IMR-90 (cell line): ENCODE measurements around the gene MCF2L. TPM values are rescaled to one million over a fixed set of nuclear protein-coding genes. Genes with fewer than 3 reads are reported as not detected.

Source experiments
- ATAC-seq: fragments of 200-7000 bp; cut with Tn5 transposase; 2 replicates; pipeline ENCODE4 v1.9.1; 2020; ENCODE audit warnings: low read depth, mild to moderate bottlenecking, moderate library complexity
- BruUV-seq: library from RNA; stranded (reverse); fragments of 400-500 nt; replicated peaks from 2 replicates; lab custom pipeline; 2021; lab: Mats Ljungman, UMichigan
- CTCF ChIA-PET: fragments of 300-600 bp; formaldehyde crosslinking; extraction: SDS; loops from one replicate; lab custom pipeline; 2021; ENCODE audit warnings: antibody characterized with exemption; lab: Yijun Ruan, JAX
- POLR2A ChIA-PET: fragments of 300-600 bp; sonication (Branson Sonifier 250); formaldehyde crosslinking; loops from one replicate; lab custom pipeline; 2022; ENCODE audit warnings: antibody characterized with exemption; ENCODE audit not compliant: unreplicated experiment; lab: Charles Lee
- DNase-seq: peaks from one replicate; pipeline ENCODE4 v3.0.0; 2013
- H2AFZ ChIP-seq: replicated peaks from 2 replicates; pipeline ENCODE3; 2013; ENCODE audit warnings: low read length, mild to moderate bottlenecking; ENCODE audit not compliant: poor library complexity
- H2AK5ac ChIP-seq: 2 replicates; pipeline ENCODE4 v1.6.1; 2013; ENCODE audit warnings: low read depth, low read length, inconsistent platforms
- H2AK9ac ChIP-seq: replicated peaks from 2 replicates; pipeline ENCODE3; 2013; ENCODE audit warnings: mild to moderate bottlenecking, low read depth, low read length, moderate library complexity; ENCODE audit not compliant: poor library complexity
- H2BK120ac ChIP-seq: 2 replicates; pipeline ENCODE4 v1.6.1; 2013; ENCODE audit warnings: low read depth, low read length, inconsistent platforms
- H2BK15ac ChIP-seq: 3 replicates; pipeline ENCODE4 v1.6.1; 2013; ENCODE audit warnings: low read depth, low read length, inconsistent platforms
- H2BK20ac ChIP-seq: 2 replicates; pipeline ENCODE4 v1.6.1; 2013; ENCODE audit warnings: low read depth, mild to moderate bottlenecking, inconsistent platforms, low read length, moderate library complexity
- H2BK5ac ChIP-seq: 2 replicates; pipeline ENCODE4 v1.6.1; 2013; ENCODE audit warnings: mild to moderate bottlenecking, low read depth, low read length, inconsistent platforms; ENCODE audit not compliant: poor library complexity, severe bottlenecking
- H3K14ac ChIP-seq: replicated peaks from 2 replicates; pipeline ENCODE4 v1.6.1; 2013; ENCODE audit warnings: low read depth, low read length, inconsistent platforms
- H3K18ac ChIP-seq: 2 replicates; pipeline ENCODE4 v1.6.1; 2013; ENCODE audit warnings: low read depth, low read length, control low read depth
- H3K23ac ChIP-seq: 2 replicates; pipeline ENCODE4 v1.6.1; 2013; ENCODE audit warnings: low read depth, low read length, inconsistent platforms
- H3K27ac ChIP-seq: 2 replicates; pipeline ENCODE4 v1.5.1; 2013; ENCODE audit warnings: mild to moderate bottlenecking, control low read depth, low read length; ENCODE audit not compliant: insufficient read depth
- H3K27me3 ChIP-seq: 2 replicates; pipeline ENCODE4 v1.6.1; 2013; ENCODE audit warnings: low read length; ENCODE audit not compliant: control insufficient read depth, insufficient read depth
- H3K36me3 ChIP-seq: 2 replicates; pipeline ENCODE4 v1.6.1; 2013; ENCODE audit warnings: low read length, mixed read lengths; ENCODE audit not compliant: control insufficient read depth, insufficient read depth
- H3K4ac ChIP-seq: 2 replicates; pipeline ENCODE4 v1.6.1; 2013; ENCODE audit warnings: low read depth, low read length, inconsistent platforms
- H3K4me1 ChIP-seq: 2 replicates; pipeline ENCODE4 v1.6.1; 2013; ENCODE audit warnings: low read length, mixed read lengths; ENCODE audit not compliant: control insufficient read depth, insufficient read depth
- H3K4me2 ChIP-seq: 2 replicates; pipeline ENCODE4 v1.6.1; 2013; ENCODE audit warnings: low read depth, mild to moderate bottlenecking, control low read depth, low read length, moderate library complexity
- H3K4me3 ChIP-seq: 2 replicates; pipeline ENCODE4 v1.5.1; 2013; ENCODE audit warnings: low read depth, mild to moderate bottlenecking, control low read depth, low read length, moderate library complexity; ENCODE audit not compliant: insufficient read depth
- H3K56ac ChIP-seq: 2 replicates; pipeline ENCODE4 v1.6.1; 2013; ENCODE audit warnings: low read length, inconsistent platforms; ENCODE audit not compliant: insufficient read depth; ENCODE audit errors: extremely low read depth
- H3K79me1 ChIP-seq, 2 experiments: 2 replicates each; pipeline ENCODE4 v1.6.1; 2013; ENCODE audit warnings: low read length in 2 of 2, inconsistent platforms in 1 of 2, low read depth in 1 of 2
- H3K9ac ChIP-seq: 2 replicates; pipeline ENCODE4 v1.6.1; 2013; ENCODE audit warnings: low read depth, low read length, control low read depth
- H3K9me1 ChIP-seq: 2 replicates; pipeline ENCODE4 v1.6.1; 2013; ENCODE audit warnings: low read length, inconsistent platforms; ENCODE audit not compliant: insufficient read depth
- H3K9me3 ChIP-seq: 2 replicates; pipeline ENCODE4 v1.6.1; 2013; ENCODE audit warnings: low read length; ENCODE audit not compliant: control insufficient read depth, insufficient read depth
- H4K20me1 ChIP-seq: 2 replicates; pipeline ENCODE4 v1.6.1; 2013; ENCODE audit warnings: low read length, inconsistent platforms; ENCODE audit not compliant: insufficient read depth
- H4K5ac ChIP-seq: 2 replicates; pipeline ENCODE4 v1.6.1; 2013; ENCODE audit warnings: mild to moderate bottlenecking, low read depth, low read length, control low read depth
- H4K8ac ChIP-seq, 2 experiments: 2 replicates each; pipeline ENCODE4 v1.6.1; 2013; ENCODE audit warnings: low read depth in 2 of 2, low read length in 2 of 2, control low read depth in 1 of 2, inconsistent platforms in 1 of 2
- H4K91ac ChIP-seq: 2 replicates; pipeline ENCODE4 v1.6.1; 2013; ENCODE audit warnings: low read depth, low read length, inconsistent platforms; ENCODE audit not compliant: insufficient read depth
- MXI1 ChIP-seq: IDR thresholded peaks from 2 replicates; pipeline ENCODE4 v1.6.1; 2012; ENCODE audit warnings: low read depth, mild to moderate bottlenecking, low read length, moderate library complexity, borderline replicate concordance
- WGBS, 2 experiments: methylation state at CpG; one replicate each; pipeline versions ENCODE4 v1.1.5 to v1.1.7; 2013; ENCODE audit warnings: missing lambda C conversion rate in 2 of 2; ENCODE audit not compliant: insufficient read length in 1 of 2; ENCODE audit errors: extremely low coverage in 2 of 2; 5-methylcytosine and 5-hydroxymethylcytosine counted together
- dilution Hi-C: fragments of 300-500 bp; cut with HindIII; formaldehyde crosslinking; loops from one replicate; pipeline ENCODE4 v1.14.3; 2018; ENCODE audit warnings: low sequenced_read_pairs; ENCODE audit not compliant: unreplicated experiment
- in situ Hi-C: fragments of 300-500 bp; cut with MboI; formaldehyde crosslinking; loops from 3 replicates; pipeline ENCODE4 v1.14.3; 2019; ENCODE audit warnings: low sequenced_read_pairs, inconsistent platforms, mixed read lengths
- intact Hi-C: fragments of 100-400 bp; cut with micrococcal nuclease; formaldehyde crosslinking; loops from 2 replicates; pipeline ENCODE4 v1.10.0; 2022
- polyA plus RNA-seq, 3 experiments: library from polyadenylated mRNA; depleted of rRNA; stranded (reverse); fragments of >200 nt; gene quantifications; 2 replicates each; pipeline ENCODE4 v1.2.3, GENCODE V29; 2012; ENCODE audit warnings: low replicate concordance in 1 of 3
- total RNA-seq: library from RNA; depleted of rRNA; stranded (reverse); fragments of >200 nt; gene quantifications from 2 replicates; pipeline ENCODE4 v1.2.3, GENCODE V29; 2012

The MCF2L gene
- total and polyA plus RNA-seq, 2 of the 4 experiments (the other 2 are of a cell fraction): 0.18 TPM; not detected in 1

DNA sequence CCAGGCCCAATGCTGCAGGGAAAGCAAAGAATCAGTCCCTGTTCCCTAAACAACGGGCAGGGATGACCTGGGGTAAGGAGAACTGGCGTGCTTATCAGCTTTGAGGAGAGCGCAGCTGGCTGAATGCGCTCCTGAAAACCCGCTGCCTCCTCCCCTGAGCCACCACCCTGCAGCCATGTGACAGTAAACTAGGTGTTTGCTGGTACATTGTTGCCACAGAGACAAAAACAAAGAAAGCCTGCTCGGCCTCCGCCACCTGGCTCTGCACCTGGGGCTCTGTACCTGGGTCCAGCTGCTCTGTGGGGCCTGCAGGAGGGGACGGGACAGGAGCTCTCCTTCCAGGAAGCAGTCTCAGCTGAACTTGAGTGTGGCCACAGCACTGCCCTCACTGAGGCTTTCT is 21.8 kb downstream of the MCF2L start:
- H2BK20ac ChIP-seq: no peak overlapping the region
- no TSS peak for BruUV-seq
- no peak overlapping the region for H3K56ac ChIP-seq
- no peak overlapping the region for H2AK9ac ChIP-seq
- intact Hi-C loops: no loop called here
- H3K4me3 ChIP-seq: no peak overlapping the region
- CTCF ChIA-PET: no interaction called here
- no peak overlapping the region for H4K5ac ChIP-seq
- H3K9me1 ChIP-seq: no peaks in the 10 kb centered on the region
- no peak overlapping the region for H3K9ac ChIP-seq
- no peaks in the 10 kb centered on the region; the same call in 1 of the 2 replicates for H3K9me3 ChIP-seq
- H3K36me3 ChIP-seq: no peaks in the 10 kb centered on the region
- H2BK5ac ChIP-seq: no peak overlapping the region
- no peak for TF ChIP-seq MXI1
- H4K91ac ChIP-seq: no peak overlapping the region
- dilution Hi-C loops: no loop called here
- no peak overlapping the region for H2AFZ ChIP-seq
- no peak overlapping the region for H4K8ac ChIP-seq
- H3K18ac ChIP-seq: no peak overlapping the region
- H3K27ac ChIP-seq: no peak overlapping the region
- H3K4me2 ChIP-seq: no peak overlapping the region
- H4K20me1 ChIP-seq: no peaks in the 10 kb centered on the region
- peaks cover 67% of the 10 kb centered on the region for H3K27me3 ChIP-seq
- no peak overlapping the region for H3K23ac ChIP-seq
- H3K79me1 ChIP-seq: no peaks in the 10 kb centered on the region
- H2AK5ac ChIP-seq: no peak overlapping the region
- no peak overlapping the region for H3K14ac ChIP-seq
- no peak overlapping the region for H2BK120ac ChIP-seq
- 20% methylated on average over 1 of the region's 8 CpGs; no CpG with 5 or more reads in 1 of the 2 experiments for WGBS, 2 experiments
- DNase-seq (no peak), ATAC-seq (no peak)
- no peak overlapping the region for H2BK15ac ChIP-seq
- POLR2A ChIA-PET: no interaction called here
- H3K4ac ChIP-seq: no peak overlapping the region
- in situ Hi-C loops: no loop called here
- H3K4me1 ChIP-seq: no peaks in the 10 kb centered on the region
